Ovary (tissue), 9 donors: ENCODE data around the gene HCLS1. TPM values are rescaled to one million over a fixed set of nuclear protein-coding genes. Genes with fewer than 3 reads are reported as not detected.

ENCODE experiments used
- DNase-seq, 5 donors: peaks; one replicate each; pipeline ENCODE4 v3.0.0-alpha.2; 2019 to 2020
- H3K27ac ChIP-seq, 2 donors: fragments of 200-600 bp; one replicate each; pipeline versions ENCODE4 v1.5.1 to v1.8.0; 2019 to 2022
- H3K27me3 ChIP-seq: fragments of 200-600 bp; one replicate; pipeline ENCODE4 v1.8.0; 2022
- H3K36me3 ChIP-seq: fragments of 200-600 bp; sonication (generic); one replicate; pipeline ENCODE4 v1.5.1; 2019
- H3K4me1 ChIP-seq: one replicate; pipeline ENCODE4 v1.8.1; 2013; ENCODE audit warnings: mild to moderate bottlenecking, moderate library complexity; ENCODE audit not compliant: insufficient read depth
- H3K4me3 ChIP-seq: fragments of 200-600 bp; sonication (generic); one replicate; pipeline ENCODE4 v1.5.1; 2017
- H3K9me3 ChIP-seq, 2 donors: fragments of 200-600 bp in 1 of 2; sonication (generic) in 1 of 2; one replicate each; pipeline versions ENCODE4 v1.5.1 to v1.8.1; 2013 to 2019; ENCODE audit warnings: mild to moderate bottlenecking in 1 of 2, moderate library complexity in 1 of 2
- EP300 ChIP-seq: sonication (generic); formaldehyde crosslinking; IDR thresholded peaks from one replicate; pipeline ENCODE4 v1.6.1; 2017; ENCODE audit warnings: antibody characterized with exemption
- POLR2A ChIP-seq: fragments of 450-650 bp; IDR thresholded peaks from one replicate; pipeline ENCODE4 v1.6.1; 2017; ENCODE audit warnings: antibody characterized with exemption, mild to moderate bottlenecking, moderate library complexity
- WGBS, 3 donors: extraction: QIAGEN DNeasy Blood & Tissue Kit in 1 of 3; methylation state at CpG; one replicate each; pipeline versions ENCODE4 v1.1.5 to v1.1.7; 2013 to 2017; 5-methylcytosine and 5-hydroxymethylcytosine counted together
- intact Hi-C, 4 donors: fragments of 100-400 bp; cut with DNase I; formaldehyde crosslinking; loops; one replicate each; pipeline versions ENCODE4 v1.11.0 to v1.15.1; 2022 to 2023
- polyA plus RNA-seq, 2 donors: library from polyadenylated mRNA; stranded (reverse); fragments of 200-250 nt in 1 of 2; fragments of 350-450 nt in 1 of 2; fragmentation: Illumina TruSeq in 1 of 2; extraction: RNeasy Lipid Tissue Mini Kit (QIAGEN cat#74804) in 1 of 2; gene quantifications; one replicate each; pipeline ENCODE4 v1.2.3, GENCODE V29; 2013 to 2014
- total RNA-seq, 7 donors: library from RNA; depleted of rRNA in 2 of 7; stranded (reverse); fragments of >200 nt in 2 of 7; fragmentation: NEBNext Ultra II Directional in 3 of 7; extraction: Animal tissue kit (Norgen Biotek cat#: 25700) in 3 of 7; gene quantifications; one replicate each; pipeline versions ENCODE4 v1.1.0 to v1.2.4, GENCODE V29; 2016 to 2023
- TF ChIP-seq, protein P1 (sequence below), 3 donors: fragments of 450-650 bp in 2 of 3; fragments of 200-600 bp in 1 of 3; IDR thresholded peaks; one replicate each; pipeline versions ENCODE4 v1.5.1 to v1.8.0; 2016 to 2022; ENCODE audit warnings: antibody characterized with exemption in 3 of 3, mild to moderate bottlenecking in 1 of 3
- donor health status: DM: no; HTN: no; CAD: no; lungs with moderate emphysema.
- donor health status: DM: no; HTN: no; CAD: no.
- donor health status: Bipolar disorder and iron deficiency.
- donor health status: DM: yes; HTN: yes; CAD: no.
- donor health status: DM: no; HTN: no; CAD: no.
- donor health status: DM: yes; HTN: yes; CAD: no.

HCLS1 gene
- total and polyA plus RNA-seq, 9 donors: 7.0 to 45.9 (median 13.3) TPM

- TF ChIP-seq EP300: no peak
- no peak for TF ChIP-seq POLR2A
- TF ChIP-seq, protein P1, sequence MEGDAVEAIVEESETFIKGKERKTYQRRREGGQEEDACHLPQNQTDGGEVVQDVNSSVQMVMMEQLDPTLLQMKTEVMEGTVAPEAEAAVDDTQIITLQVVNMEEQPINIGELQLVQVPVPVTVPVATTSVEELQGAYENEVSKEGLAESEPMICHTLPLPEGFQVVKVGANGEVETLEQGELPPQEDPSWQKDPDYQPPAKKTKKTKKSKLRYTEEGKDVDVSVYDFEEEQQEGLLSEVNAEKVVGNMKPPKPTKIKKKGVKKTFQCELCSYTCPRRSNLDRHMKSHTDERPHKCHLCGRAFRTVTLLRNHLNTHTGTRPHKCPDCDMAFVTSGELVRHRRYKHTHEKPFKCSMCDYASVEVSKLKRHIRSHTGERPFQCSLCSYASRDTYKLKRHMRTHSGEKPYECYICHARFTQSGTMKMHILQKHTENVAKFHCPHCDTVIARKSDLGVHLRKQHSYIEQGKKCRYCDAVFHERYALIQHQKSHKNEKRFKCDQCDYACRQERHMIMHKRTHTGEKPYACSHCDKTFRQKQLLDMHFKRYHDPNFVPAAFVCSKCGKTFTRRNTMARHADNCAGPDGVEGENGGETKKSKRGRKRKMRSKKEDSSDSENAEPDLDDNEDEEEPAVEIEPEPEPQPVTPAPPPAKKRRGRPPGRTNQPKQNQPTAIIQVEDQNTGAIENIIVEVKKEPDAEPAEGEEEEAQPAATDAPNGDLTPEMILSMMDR (IDR thresholded peaks at IDR 0.05): no peak
- Histone ChIP-seq H3K27ac (no peak overlapping the region), H3K9me3 (no peaks in the 10 kb centered on the region), H3K4me3 (no peak overlapping the region), H3K4me1 (no peaks in the 10 kb centered on the region), H3K36me3 (no peaks in the 10 kb centered on the region), H3K27me3 (no peaks in the 10 kb centered on the region)
- 82 to 89% (median 83%) methylated on average over 6 of the region's 6 CpGs for WGBS, 3 donors
- intact Hi-C loops: loop anchor here in 2 of 4 donors (2.0 to 5.0 kb wide), 2 partner anchors 56 to 1507 kb away; no protein-coding TSS in a partner anchor
- no peak for DNase-seq
Measured at GRCh38 chr3:121654493-121655385, 6.0 kb downstream of the HCLS1 start.

DNA sequence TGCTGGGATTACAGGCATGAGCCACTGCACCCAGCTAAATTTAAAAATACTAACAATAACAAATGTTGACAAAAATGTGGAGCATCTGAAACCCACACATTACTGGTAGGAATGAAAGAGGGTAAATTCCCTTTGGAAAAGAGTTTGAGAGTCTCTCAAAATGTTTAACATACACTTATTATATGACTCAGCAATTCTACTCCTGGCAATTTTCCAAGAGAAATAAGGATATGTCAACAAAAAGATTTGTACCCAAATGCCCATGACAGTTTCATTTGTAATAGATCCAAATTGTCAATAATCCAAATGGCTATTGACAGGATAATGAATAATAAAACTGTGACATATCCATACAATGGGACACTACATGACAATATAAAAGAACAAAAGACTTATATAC is 9.0 kb downstream of the HCLS1 start:
- TF ChIP-seq POLR2A: no peak
- TF ChIP-seq EP300: no peak
- TF ChIP-seq, protein P1 (IDR thresholded peaks at IDR 0.05): no peak
- H3K27me3 ChIP-seq: no peaks in the 10 kb centered on the region
- no peak overlapping the region for H3K27ac ChIP-seq
- peaks cover 2% of the 10 kb centered on the region for H3K4me1 ChIP-seq
- no peaks in the 10 kb centered on the region for H3K9me3 ChIP-seq
- H3K4me3 ChIP-seq: no peak overlapping the region
- intact Hi-C loops: loop anchor here in 1 of 4 donors (5.0 kb wide), 1 partner anchor 1504 kb away; no protein-coding TSS in a partner anchor
- H3K36me3 ChIP-seq: no peaks in the 10 kb centered on the region
- DNase-seq: no peak

DNA sequence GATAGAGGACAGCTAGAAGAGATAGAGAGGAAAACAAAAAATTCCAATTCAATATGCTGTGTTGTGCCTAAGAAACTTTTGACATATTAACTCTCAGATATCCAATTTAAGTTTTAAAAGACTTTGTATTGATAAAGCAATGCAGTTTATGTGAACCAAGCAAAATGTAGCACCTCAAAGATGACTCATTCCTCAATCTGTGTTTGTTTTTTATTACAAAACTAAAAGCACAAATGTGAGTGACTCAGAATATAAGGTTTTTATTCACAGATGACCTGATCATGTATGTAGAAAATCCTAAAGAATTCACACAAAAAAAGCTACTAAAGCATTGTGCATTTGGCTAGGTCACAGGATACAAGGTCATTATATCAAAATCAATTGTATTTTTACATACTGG is 11.1 kb downstream of the HCLS1 start:
- no peak overlapping the region for H3K4me3 ChIP-seq
- H3K4me1 ChIP-seq: peaks cover 2% of the 10 kb centered on the region
- no peak overlapping the region for H3K27ac ChIP-seq
- no peak for DNase-seq
- H3K36me3 ChIP-seq: no peaks in the 10 kb centered on the region
- TF ChIP-seq POLR2A (no peak), EP300 (no peak)
- TF ChIP-seq, protein P1 (IDR thresholded peaks at IDR 0.05): no peak
- no peaks in the 10 kb centered on the region for H3K27me3 ChIP-seq
- intact Hi-C loops: loop anchor here in 1 of 4 donors (5.0 kb wide), 1 partner anchor 1502 kb away; no protein-coding TSS in a partner anchor
- H3K9me3 ChIP-seq: no peaks in the 10 kb centered on the region

GRCh38 chr3:121648219-121648958 is 12.3 kb downstream of the HCLS1 start:
- Histone ChIP-seq H3K36me3 (no peaks in the 10 kb centered on the region), H3K27me3 (no peaks in the 10 kb centered on the region), H3K27ac (no peak overlapping the region), H3K4me1 (peaks cover 2% of the 10 kb centered on the region), H3K9me3 (no peaks in the 10 kb centered on the region), H3K4me3 (no peak overlapping the region)
- TF ChIP-seq EP300 (no peak), POLR2A (no peak)
- TF ChIP-seq, protein P1 (IDR thresholded peaks at IDR 0.05): no peak
- intact Hi-C loops: no loop called here
- DNase-seq: peak in 1 of 5 donors; percentile 27
- 21 to 27% (median 24%) methylated on average over 6 of the region's 6 CpGs for WGBS, 3 donors
